Neural progenitor cell (in vitro differentiated cells): Measurements from ENCODE around the gene LGI4. TPM values are rescaled to one million over a fixed set of nuclear protein-coding genes. Genes with fewer than 3 reads are reported as not detected.
A peak's percentile ranks its signal among the peaks of the same experiment; 100 is the strongest.

Experiments
- DNase-seq: peaks from one replicate; pipeline ENCODE4 v3.0.0-alpha.2; 2016; ENCODE audit warnings: low spot score
- H2AFZ ChIP-seq: fragments of 200-600 bp; sonication (generic); replicated peaks from 2 replicates; pipeline ENCODE4 v1.6.1; 2016; ENCODE audit warnings: antibody characterized with exemption
- H3F3A ChIP-seq: fragments of 200-600 bp; sonication (generic); 2 replicates; pipeline ENCODE4 v1.6.1; 2016; ENCODE audit warnings: antibody characterized with exemption, low read depth
- H3K27ac ChIP-seq: fragments of 200-600 bp; sonication (generic); 2 replicates; pipeline ENCODE4 v1.5.1; 2016; ENCODE audit warnings: mild to moderate bottlenecking
- H3K27me3 ChIP-seq: fragments of 200-600 bp; sonication (generic); 2 replicates; pipeline ENCODE4 v1.6.1; 2016; ENCODE audit warnings: mild to moderate bottlenecking, moderate library complexity
- H3K36me3 ChIP-seq: fragments of 200-600 bp; sonication (generic); 2 replicates; pipeline ENCODE4 v1.5.1; 2016
- H3K4me1 ChIP-seq: fragments of 200-600 bp; sonication (generic); 2 replicates; pipeline ENCODE4 v1.6.1; 2016; ENCODE audit warnings: mixed run types
- H3K4me2 ChIP-seq: fragments of 200-600 bp; sonication (generic); 2 replicates; pipeline ENCODE4 v1.6.1; 2016
- H3K4me3 ChIP-seq: fragments of 200-600 bp; sonication (generic); 2 replicates; pipeline ENCODE4 v1.5.1; 2016
- H3K79me2 ChIP-seq: fragments of 200-600 bp; sonication (generic); 2 replicates; pipeline ENCODE4 v1.6.1; 2016; ENCODE audit warnings: low read depth
- H3K9ac ChIP-seq: fragments of 200-600 bp; sonication (generic); 2 replicates; pipeline ENCODE4 v1.6.1; 2016
- H3K9me3 ChIP-seq: fragments of 200-600 bp; sonication (generic); 2 replicates; pipeline ENCODE4 v1.5.1; 2016; ENCODE audit warnings: low read depth
- H4K20me1 ChIP-seq: fragments of 200-600 bp; sonication (generic); 2 replicates; pipeline ENCODE4 v1.6.1; 2016; ENCODE audit warnings: low read depth
- H3K27ac Mint-ChIP-seq: 3 replicates; pipeline ENCODE4 v1.8.0; 2021; ENCODE audit warnings: mixed read lengths
- H3K27me3 Mint-ChIP-seq: 2 replicates; pipeline ENCODE4 v1.8.0; 2022; ENCODE audit warnings: low read depth, mild to moderate bottlenecking, inconsistent platforms, moderate library complexity, mixed read lengths; ENCODE audit not compliant: insufficient read depth
- H3K36me3 Mint-ChIP-seq: 3 replicates; pipeline ENCODE4 v1.8.0; 2021; ENCODE audit warnings: mixed read lengths
- H3K4me1 Mint-ChIP-seq: 3 replicates; pipeline ENCODE4 v1.8.0; 2021; ENCODE audit warnings: mixed read lengths
- H3K4me3 Mint-ChIP-seq: 3 replicates; pipeline ENCODE4 v1.8.0; 2021; ENCODE audit warnings: mild to moderate bottlenecking, moderate library complexity, mixed read lengths
- H3K9me3 Mint-ChIP-seq: 3 replicates; pipeline ENCODE4 v1.8.0; 2020; ENCODE audit warnings: mixed read lengths
- CTCF ChIP-seq: fragments of 200-600 bp; sonication (generic); IDR thresholded peaks from 2 replicates; pipeline ENCODE4 v1.5.1; 2017; ENCODE audit warnings: antibody characterized with exemption, mild to moderate bottlenecking
- EZH2 ChIP-seq: fragments of 200-600 bp; sonication (generic); IDR thresholded peaks from 2 replicates; pipeline ENCODE4 v1.6.1; 2017; ENCODE audit warnings: antibody characterized with exemption, mild to moderate bottlenecking, moderate library complexity
- EZH2phosphoT487 ChIP-seq: fragments of 200-600 bp; sonication (generic); IDR thresholded peaks from 2 replicates; pipeline ENCODE4 v1.6.1; 2017; ENCODE audit warnings: antibody characterized with exemption
- total RNA-seq: library from RNA; depleted of rRNA; stranded (reverse); fragments of >200 nt; gene quantifications from 2 replicates; pipeline ENCODE4 v1.2.3, GENCODE V29; 2015; ENCODE audit warnings: low replicate concordance

LGI4 gene
- total RNA-seq, 1 donor from 2014 or later: not detected

GRCh38 chr19:35117799-35118198 lies 17.1 kb downstream of the LGI4 start:
- TF ChIP-seq CTCF: no peak
- TF ChIP-seq EZH2phosphoT487: no peak
- no peak for TF ChIP-seq EZH2
- Histone ChIP-seq H3K9ac (no peak overlapping the region), H3K27ac (no peak overlapping the region), H3K27me3 (no peaks in the 10 kb centered on the region), H3F3A (no peaks in the 10 kb centered on the region), H3K4me2 (no peak overlapping the region), H3K36me3 (no peaks in the 10 kb centered on the region), H3K4me3 (no peak overlapping the region), H2AFZ (no peak overlapping the region), H3K4me1 (peaks cover 17% of the 10 kb centered on the region), H4K20me1 (no peaks in the 10 kb centered on the region), H3K9me3 (no peaks in the 10 kb centered on the region), H3K79me2 (no peaks in the 10 kb centered on the region)
- Mint-ChIP-seq H3K27me3 (peaks cover 9% of the 10 kb centered on the region), H3K27ac (no peak overlapping the region), H3K4me3 (no peak overlapping the region), H3K4me1 (peaks cover 32% of the 10 kb centered on the region), H3K36me3 (no peaks in the 10 kb centered on the region), H3K9me3 (no peaks in the 10 kb centered on the region)
- DNase-seq: no peak

- no peaks in the 10 kb centered on the region for H3F3A ChIP-seq
- H2AFZ ChIP-seq: peak overlapping the region; percentile 63
- no peaks in the 10 kb centered on the region for H3K79me2 ChIP-seq
- TF ChIP-seq CTCF (no peak), EZH2phosphoT487 (no peak), EZH2 (no peak)
- no peak overlapping the region for H3K4me2 ChIP-seq
- no peaks in the 10 kb centered on the region for H3K36me3 ChIP-seq
- no peak overlapping the region for H3K4me3 ChIP-seq
- H3K4me1 ChIP-seq: peaks cover 11% of the 10 kb centered on the region
- DNase-seq: no peak
- peak overlapping the region; percentile 80 for H3K27ac Mint-ChIP-seq
- H3K36me3 Mint-ChIP-seq: no peaks in the 10 kb centered on the region
- peaks cover 9% of the 10 kb centered on the region for H3K27me3 Mint-ChIP-seq
- H3K27me3 ChIP-seq: no peaks in the 10 kb centered on the region
- H3K27ac ChIP-seq: no peak overlapping the region
- no peak overlapping the region for H3K9ac ChIP-seq
- peaks cover 27% of the 10 kb centered on the region for H3K4me1 Mint-ChIP-seq
- no peaks in the 10 kb centered on the region for H4K20me1 ChIP-seq
- no peak overlapping the region for H3K4me3 Mint-ChIP-seq
- H3K9me3 Mint-ChIP-seq: no peaks in the 10 kb centered on the region
- H3K9me3 ChIP-seq: no peaks in the 10 kb centered on the region
These were observed 17.7 kb downstream of the LGI4 start for GRCh38 chr19:35117116-35117515.

- peak overlapping the region; percentile 5 for H3K4me3 Mint-ChIP-seq
- H3K27ac ChIP-seq: no peak overlapping the region
- peaks cover 27% of the 10 kb centered on the region for H3K4me1 Mint-ChIP-seq
These were observed 18.6 kb downstream of the LGI4 start for GRCh38 chr19:35116072-35116801.

More at GRCh38 chr19:35116072-35116801, 18.6 kb downstream of the LGI4 start:
- Histone ChIP-seq H4K20me1 (no peaks in the 10 kb centered on the region), H3F3A (no peaks in the 10 kb centered on the region), H2AFZ (no peak overlapping the region), H3K4me1 (peaks cover 11% of the 10 kb centered on the region), H3K36me3 (no peaks in the 10 kb centered on the region), H3K79me2 (no peaks in the 10 kb centered on the region), H3K9me3 (no peaks in the 10 kb centered on the region), H3K4me3 (no peak overlapping the region), H3K27me3 (no peaks in the 10 kb centered on the region), H3K4me2 (no peak overlapping the region), H3K9ac (no peak overlapping the region)
- DNase-seq: no peak
- Mint-ChIP-seq H3K27me3 (peaks cover 9% of the 10 kb centered on the region), H3K36me3 (no peaks in the 10 kb centered on the region), H3K27ac (no peak overlapping the region), H3K9me3 (no peaks in the 10 kb centered on the region)
- no peak for TF ChIP-seq CTCF
